Hippocampal formation (tissue), 2 donors: ENCODE data around the gene SP100.

Experiments
- DNase-seq, 2 donors: peaks; one replicate each; lab custom pipeline; 2025; lab: John Stamatoyannopoulos, UW

The SP100 gene

GRCh38 chr2:230542751-230543150, 126.8 kb downstream of the SP100 start:
- no peak for DNase-seq

- no peak for DNase-seq
Observed at GRCh38 chr2:230552181-230552580, 136.2 kb downstream of the SP100 start.

DNA sequence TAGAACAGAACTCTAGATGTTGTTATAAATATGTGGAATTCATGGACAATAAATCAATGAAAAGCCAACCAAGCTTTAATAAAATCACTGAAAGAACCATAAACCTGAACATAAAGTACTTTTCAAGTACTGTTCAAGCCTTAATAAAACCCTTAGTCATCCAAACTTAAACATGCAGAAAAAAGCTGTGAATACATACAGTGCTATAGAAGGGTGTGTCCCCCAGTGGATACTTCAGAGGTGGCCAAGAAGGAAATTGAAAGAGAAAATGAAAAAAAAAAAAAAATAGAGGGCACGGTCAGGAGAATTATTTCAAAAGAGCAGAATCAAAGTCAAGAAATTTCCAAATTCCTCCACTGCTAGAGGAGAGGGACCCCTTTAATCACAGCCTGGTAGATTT, 141.1 kb downstream of the SP100 start:
- no peak for DNase-seq

- no peak for DNase-seq
Observed at GRCh38 chr2:230564805-230565779, 149.1 kb downstream of the SP100 start.

- no peak for DNase-seq
Observed at GRCh38 chr2:230569298-230569697, 153.3 kb downstream of the SP100 start.

- no peak for DNase-seq
Observed at GRCh38 chr2:230570987-230571386, 155.0 kb downstream of the SP100 start.

DNA sequence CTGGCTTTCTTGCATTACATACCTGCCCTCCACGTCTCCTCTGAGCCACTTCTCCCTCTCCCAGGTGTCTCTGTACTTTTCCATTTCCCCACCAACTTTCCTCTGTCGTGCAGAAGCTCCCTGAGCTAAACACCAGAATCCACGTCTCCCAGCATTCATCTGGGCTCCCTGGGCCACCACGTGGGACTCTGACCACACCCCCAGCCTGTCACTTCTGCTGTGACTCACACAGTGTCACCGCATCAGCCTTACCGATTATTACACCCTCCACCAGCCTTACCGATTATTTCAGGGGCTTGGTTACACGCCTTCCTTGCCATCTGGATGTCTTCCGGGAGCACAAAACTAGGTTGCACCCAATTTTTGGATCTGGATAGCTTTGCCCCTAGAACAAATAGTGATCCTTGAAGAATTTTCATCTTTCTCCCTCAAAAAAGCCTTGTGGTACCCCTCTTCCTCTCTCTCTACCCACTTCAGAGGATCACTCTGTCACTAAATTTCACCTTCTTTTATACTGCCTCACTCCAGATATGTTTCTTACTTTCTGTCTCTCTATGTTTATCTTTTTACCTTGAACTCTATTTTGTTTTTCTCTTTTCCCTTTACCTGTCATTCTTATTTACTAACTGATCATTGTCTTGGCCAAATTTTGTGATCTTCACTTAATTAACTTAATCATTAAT, 159.8 kb downstream of the SP100 start:
- DNase-seq, result no peak

DNA sequence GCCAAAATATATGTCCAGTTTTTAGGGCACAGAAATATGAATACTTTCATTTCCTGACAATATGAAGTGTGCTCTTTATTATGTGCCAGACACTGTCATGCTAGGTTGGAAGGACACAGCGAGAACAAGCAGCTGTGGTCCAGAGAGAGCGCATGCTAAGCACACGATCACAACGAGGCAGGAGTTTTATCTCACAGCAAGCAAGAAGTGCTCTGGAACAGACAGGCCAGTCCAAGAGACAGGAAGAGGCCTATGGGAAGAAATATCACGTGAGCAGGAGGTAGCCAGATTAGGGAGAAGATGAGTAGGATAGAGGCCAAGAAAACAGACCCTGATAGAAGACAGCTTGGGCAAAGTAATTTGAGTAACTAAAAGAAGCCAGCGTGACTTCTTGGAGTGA, 161.1 kb downstream of the SP100 start:
- no peak for DNase-seq

GRCh38 chr2:230578106-230578505, 162.1 kb downstream of the SP100 start:
- no peak for DNase-seq

DNA sequence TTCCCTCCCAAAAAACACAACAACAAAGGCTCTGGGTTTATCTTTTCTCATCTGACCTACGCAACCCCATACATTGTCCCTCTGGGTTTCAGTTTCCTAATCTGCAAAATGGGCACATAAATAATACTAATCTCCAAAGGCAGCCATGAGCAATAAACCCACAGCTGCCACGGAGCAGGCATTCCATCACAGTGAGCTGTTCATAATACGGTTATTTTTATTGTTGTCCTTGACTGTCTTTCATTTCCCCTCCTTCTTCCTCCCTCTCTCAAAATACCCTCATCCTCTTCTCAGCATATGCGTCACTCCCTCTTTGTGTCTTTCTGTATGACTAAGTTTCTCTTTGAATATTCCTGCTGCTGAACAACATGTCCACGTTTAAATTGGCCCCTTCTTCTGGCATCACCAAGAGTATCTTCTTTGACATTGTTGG, 166.9 kb downstream of the SP100 start:
- no peak for DNase-seq

DNA sequence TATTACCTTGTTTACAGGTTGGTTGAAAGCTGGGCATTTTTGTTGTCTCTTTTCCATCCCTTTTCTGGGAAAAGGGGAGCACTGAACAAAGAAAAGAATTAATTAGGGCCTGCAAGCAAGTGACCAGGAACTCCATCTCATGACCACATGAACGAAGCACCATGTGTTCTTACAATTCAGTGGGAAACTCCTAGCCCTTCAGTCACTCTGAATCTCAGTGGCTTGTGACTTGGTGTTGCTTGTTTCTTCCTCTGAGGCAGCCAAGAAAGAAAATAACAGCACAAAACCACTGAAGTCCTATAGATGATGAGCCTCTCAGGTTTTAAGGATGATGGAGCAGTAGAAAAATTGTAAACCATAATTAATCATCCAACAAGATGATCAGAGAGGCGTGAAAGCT, 167.6 kb downstream of the SP100 start:
- DNase-seq, result no peak

DNA sequence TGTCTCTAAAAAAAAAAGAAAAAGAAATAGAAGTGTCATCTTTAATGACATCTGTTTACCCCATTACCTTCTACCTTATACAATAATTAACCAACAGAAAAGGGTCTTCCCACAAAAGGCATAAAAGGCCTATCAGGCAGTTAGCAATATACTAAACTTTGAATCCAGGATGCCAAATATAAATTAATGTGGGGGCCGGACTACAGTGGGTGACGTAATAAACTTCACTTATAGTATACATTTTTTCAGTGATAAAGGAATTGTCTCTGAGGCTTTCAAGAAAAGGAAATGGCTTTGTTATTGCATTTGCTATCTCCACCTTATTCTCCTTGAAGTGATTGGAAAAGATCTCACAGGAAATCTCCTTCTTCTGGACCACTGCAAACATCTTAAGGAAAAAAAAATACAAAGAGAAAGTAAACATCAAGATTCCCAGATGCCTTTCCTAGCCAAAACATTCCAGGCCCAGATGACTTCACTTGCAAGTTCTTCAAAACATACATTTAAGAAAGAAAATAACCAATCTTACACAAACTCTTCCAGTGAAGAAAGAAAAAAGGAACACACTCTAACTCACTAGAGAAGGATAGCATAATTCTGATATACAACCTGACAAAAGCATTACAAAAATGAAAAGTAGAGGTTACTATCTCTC, 170.5 kb downstream of the SP100 start:
- DNase-seq, result no peak

DNA sequence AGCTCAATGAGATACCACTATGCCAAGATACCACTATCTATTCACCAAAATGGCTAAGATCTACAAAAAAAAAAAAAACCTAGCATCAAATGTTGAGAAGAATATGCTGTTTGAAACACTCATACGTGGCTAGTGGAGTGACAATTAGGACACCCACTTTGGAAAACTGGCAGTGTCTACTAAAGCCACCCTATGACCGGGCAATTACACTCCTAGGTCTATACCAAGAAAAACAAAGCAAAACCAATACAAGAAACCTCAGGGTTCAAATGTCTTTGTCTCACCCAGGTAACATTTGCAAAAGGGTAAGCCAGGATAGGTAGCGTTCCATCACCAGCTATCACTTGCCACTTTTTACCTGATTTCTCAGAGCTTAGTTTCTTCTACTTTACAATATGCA, 173.0 kb downstream of the SP100 start:
- no peak for DNase-seq

GRCh38 chr2:230589497-230590015, 173.6 kb downstream of the SP100 start:
- no peak for DNase-seq

GRCh38 chr2:230590333-230590732, 174.3 kb downstream of the SP100 start:
- no peak for DNase-seq

DNA sequence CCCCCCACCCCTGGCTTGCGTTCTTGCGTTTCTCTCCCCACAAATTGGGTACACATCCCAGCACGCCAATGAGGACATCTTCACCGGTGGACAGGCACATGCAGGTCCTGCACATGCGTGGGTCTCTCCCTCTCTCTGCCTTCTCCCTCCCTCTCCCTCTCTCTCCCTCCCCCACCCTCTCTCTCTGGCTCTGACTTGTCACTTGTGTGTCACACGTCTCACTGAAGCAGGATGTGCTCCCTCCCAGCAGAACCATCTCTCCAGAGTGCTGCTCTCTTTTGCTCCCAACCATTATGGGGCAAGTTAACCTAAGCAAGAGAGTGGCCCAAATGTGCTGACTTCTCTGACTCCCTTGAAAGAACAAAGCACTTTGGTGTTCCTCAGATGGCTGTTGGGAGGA, 175.8 kb downstream of the SP100 start:
- DNase-seq, result no peak

- no peak for DNase-seq
Observed at GRCh38 chr2:230592775-230593174, 176.8 kb downstream of the SP100 start.
